OCI-LY7 (cell line): ENCODE results near the gene FRMD5. TPM values are rescaled to one million over a fixed set of nuclear protein-coding genes. Genes with fewer than 3 reads are reported as not detected.

Source experiments
- BruUV-seq: library from RNA; stranded (reverse); fragments of 400-500 nt; replicated peaks from 2 replicates; lab custom pipeline; 2021; lab: Mats Ljungman, UMichigan
- CTCF ChIA-PET: fragments of 300-600 bp; sonication (Branson Sonifier 250); formaldehyde crosslinking; loops from one replicate; lab custom pipeline; 2022; ENCODE audit warnings: antibody characterized with exemption; ENCODE audit not compliant: unreplicated experiment; lab: Charles Lee
- POLR2A ChIA-PET: fragments of 300-600 bp; sonication (Branson Sonifier 250); formaldehyde crosslinking; loops from one replicate; lab custom pipeline; 2022; ENCODE audit warnings: antibody characterized with exemption; lab: Charles Lee
- DNase-seq: peaks from one replicate; pipeline ENCODE4 v3.0.0-alpha.2; 2015; ENCODE audit warnings: low spot score
- H2AFZ ChIP-seq: fragments of 200-600 bp; sonication (generic), shearing (Covaris generic); 2 replicates; pipeline ENCODE4 v1.6.1; 2014; ENCODE audit warnings: mild to moderate bottlenecking, antibody characterized with exemption, low read length, moderate library complexity
- H3K27ac ChIP-seq: fragments of 200-600 bp; sonication (generic); 2 replicates; pipeline ENCODE4 v1.5.1; 2014; ENCODE audit warnings: mixed run types, low read depth, mild to moderate bottlenecking, moderate library complexity, low read length, inconsistent platforms; ENCODE audit not compliant: poor library complexity, severe bottlenecking
- H3K36me3 ChIP-seq: fragments of 200-600 bp; sonication (generic); 2 replicates; pipeline ENCODE4 v1.6.1; 2014; ENCODE audit warnings: mild to moderate bottlenecking, antibody characterized with exemption, low read length, moderate library complexity, mixed read lengths; ENCODE audit not compliant: insufficient read depth
- H3K4me1 ChIP-seq: fragments of 200-600 bp; sonication (generic); 2 replicates; pipeline ENCODE4 v1.5.1; 2014; ENCODE audit warnings: mild to moderate bottlenecking, low read length; ENCODE audit not compliant: insufficient read depth, poor library complexity, severe bottlenecking
- H3K4me2 ChIP-seq: fragments of 200-600 bp; sonication (generic); 2 replicates; pipeline ENCODE4 v1.6.1; 2014; ENCODE audit warnings: mild to moderate bottlenecking, low read length
- H3K4me3 ChIP-seq: fragments of 200-600 bp; sonication (generic); 2 replicates; pipeline ENCODE4 v1.5.1; 2014; ENCODE audit warnings: mild to moderate bottlenecking, low read depth, low read length; ENCODE audit not compliant: poor library complexity, severe bottlenecking
- H3K79me2 ChIP-seq: fragments of 200-600 bp; sonication (generic); 2 replicates; pipeline ENCODE4 v1.6.1; 2016; ENCODE audit warnings: low read depth, mild to moderate bottlenecking, low read length, moderate library complexity, mixed read lengths; ENCODE audit not compliant: insufficient read depth
- H3K9me2 ChIP-seq: fragments of 200-600 bp; sonication (generic); 2 replicates; pipeline ENCODE4 v1.6.1; 2016; ENCODE audit warnings: mild to moderate bottlenecking, low read length, mixed read lengths; ENCODE audit not compliant: insufficient read depth
- H3K9me3 ChIP-seq: fragments of 200-600 bp; sonication (generic); 2 replicates; pipeline ENCODE4 v1.6.1; 2014; ENCODE audit warnings: mild to moderate bottlenecking, mixed run types, low read length, mixed read lengths
- H4K20me1 ChIP-seq: fragments of 200-600 bp; sonication (generic); 2 replicates; pipeline ENCODE4 v1.6.1; 2014; ENCODE audit warnings: mild to moderate bottlenecking, antibody characterized with exemption, low read length, moderate library complexity, mixed read lengths; ENCODE audit not compliant: insufficient read depth
- EZH2phosphoT487 ChIP-seq: fragments of 200-600 bp; sonication (generic); IDR thresholded peaks from 2 replicates; pipeline ENCODE4 v1.6.1; 2018; ENCODE audit warnings: low read depth, borderline replicate concordance, mild to moderate bottlenecking, mixed run types, antibody characterized with exemption, low read length, moderate library complexity, mixed read lengths
- intact Hi-C: fragments of 100-400 bp; cut with micrococcal nuclease; formaldehyde crosslinking; loops from one replicate; pipeline ENCODE4 v1.10.0; 2022; ENCODE audit not compliant: unreplicated experiment
- total RNA-seq, 2 experiments: library from RNA; depleted of rRNA in 1 of 2; stranded (reverse); fragments of >200 nt in 1 of 2; shearing (Covaris generic) in 1 of 2; gene quantifications; 2 replicates each; pipeline ENCODE4 v1.2.3, GENCODE V29; 2014 to 2022
- TF ChIP-seq, protein P1 (sequence below): fragments of 200-600 bp; sonication (generic); conservative IDR thresholded peaks from 2 replicates; pipeline ENCODE4 v1.5.1; 2014; ENCODE audit warnings: mild to moderate bottlenecking, antibody characterized with exemption, low read length, moderate library complexity, mixed read lengths

Gene FRMD5
- total RNA-seq, 2 experiments from 2014 or later, result not detected

DNA sequence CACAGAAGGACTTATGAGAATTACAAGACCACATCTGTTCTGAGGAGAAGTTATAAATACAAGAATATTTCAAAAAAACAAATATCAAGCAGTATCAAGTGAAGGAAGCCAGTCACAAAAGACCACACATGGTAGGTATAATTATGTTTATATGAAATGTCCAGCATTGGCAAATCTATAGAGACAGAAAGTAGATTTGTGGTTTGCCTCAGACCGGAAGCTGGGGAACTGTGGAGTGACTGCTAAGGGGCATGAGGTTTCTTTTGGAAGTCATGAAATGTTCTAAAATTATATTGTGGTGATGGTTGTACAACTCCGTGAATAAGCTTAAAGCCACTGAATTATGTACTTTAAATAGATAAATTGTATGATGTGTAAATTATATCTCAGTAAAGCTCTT, 136.9 kb downstream of the FRMD5 start:
- no peaks in the 10 kb centered on the region for H4K20me1 ChIP-seq
- CTCF ChIA-PET, result no interaction called here
- DNase-seq, result no peak
- H3K27ac ChIP-seq, result no peak overlapping the region
- no TSS peak for BruUV-seq
- H3K79me2 ChIP-seq, result no peaks in the 10 kb centered on the region
- no peaks in the 10 kb centered on the region for H3K4me1 ChIP-seq
- H2AFZ ChIP-seq, result no peak overlapping the region
- no peak overlapping the region for H3K4me3 ChIP-seq
- intact Hi-C loops, result no loop called here
- TF ChIP-seq EZH2phosphoT487, result no peak
- TF ChIP-seq, protein P1, sequence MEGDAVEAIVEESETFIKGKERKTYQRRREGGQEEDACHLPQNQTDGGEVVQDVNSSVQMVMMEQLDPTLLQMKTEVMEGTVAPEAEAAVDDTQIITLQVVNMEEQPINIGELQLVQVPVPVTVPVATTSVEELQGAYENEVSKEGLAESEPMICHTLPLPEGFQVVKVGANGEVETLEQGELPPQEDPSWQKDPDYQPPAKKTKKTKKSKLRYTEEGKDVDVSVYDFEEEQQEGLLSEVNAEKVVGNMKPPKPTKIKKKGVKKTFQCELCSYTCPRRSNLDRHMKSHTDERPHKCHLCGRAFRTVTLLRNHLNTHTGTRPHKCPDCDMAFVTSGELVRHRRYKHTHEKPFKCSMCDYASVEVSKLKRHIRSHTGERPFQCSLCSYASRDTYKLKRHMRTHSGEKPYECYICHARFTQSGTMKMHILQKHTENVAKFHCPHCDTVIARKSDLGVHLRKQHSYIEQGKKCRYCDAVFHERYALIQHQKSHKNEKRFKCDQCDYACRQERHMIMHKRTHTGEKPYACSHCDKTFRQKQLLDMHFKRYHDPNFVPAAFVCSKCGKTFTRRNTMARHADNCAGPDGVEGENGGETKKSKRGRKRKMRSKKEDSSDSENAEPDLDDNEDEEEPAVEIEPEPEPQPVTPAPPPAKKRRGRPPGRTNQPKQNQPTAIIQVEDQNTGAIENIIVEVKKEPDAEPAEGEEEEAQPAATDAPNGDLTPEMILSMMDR, result no peak
- no peaks in the 10 kb centered on the region for H3K9me3 ChIP-seq
- H3K9me2 ChIP-seq, result no peaks in the 10 kb centered on the region
- no peaks in the 10 kb centered on the region for H3K36me3 ChIP-seq
- no peak overlapping the region for H3K4me2 ChIP-seq
- POLR2A ChIA-PET, result interaction anchor here (0.5 kb wide), 1 partner anchor 45 kb away, joined by 7 read pairs; no protein-coding TSS in a partner anchor

DNA sequence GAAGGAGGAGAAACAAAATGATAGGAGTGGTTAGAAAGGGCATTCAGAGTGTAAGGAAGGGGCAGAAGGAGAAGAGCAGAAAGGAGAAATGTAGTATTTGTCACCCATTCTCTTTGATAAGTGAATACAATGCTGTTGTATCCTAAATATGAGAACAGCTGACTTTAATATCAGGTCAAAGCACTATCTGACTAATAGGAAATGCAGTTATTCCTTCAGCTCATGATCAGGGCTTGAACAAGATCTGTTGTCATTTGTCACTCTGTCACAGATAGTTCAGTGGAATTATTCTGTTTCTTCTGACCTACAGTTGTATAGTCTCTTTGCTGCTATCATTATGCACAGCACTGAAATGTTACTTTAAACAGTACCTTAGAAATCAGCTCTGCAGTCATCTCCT, 149.4 kb downstream of the FRMD5 start:
- POLR2A ChIA-PET, result no interaction called here
- no peak overlapping the region for H3K27ac ChIP-seq
- no peaks in the 10 kb centered on the region for H4K20me1 ChIP-seq
- CTCF ChIA-PET, result no interaction called here
- no peaks in the 10 kb centered on the region for H3K9me3 ChIP-seq
- BruUV-seq, result no TSS peak
- no peak for DNase-seq
- TF ChIP-seq, protein P1, result no peak
- TF ChIP-seq EZH2phosphoT487, result no peak
- H3K36me3 ChIP-seq, result no peaks in the 10 kb centered on the region
- no peaks in the 10 kb centered on the region for H3K9me2 ChIP-seq
- intact Hi-C loops, result no loop called here
- H3K4me1 ChIP-seq, result no peaks in the 10 kb centered on the region
- no peak overlapping the region for H3K4me2 ChIP-seq
- H2AFZ ChIP-seq, result no peak overlapping the region
- no peaks in the 10 kb centered on the region for H3K79me2 ChIP-seq
- H3K4me3 ChIP-seq, result no peak overlapping the region

DNA sequence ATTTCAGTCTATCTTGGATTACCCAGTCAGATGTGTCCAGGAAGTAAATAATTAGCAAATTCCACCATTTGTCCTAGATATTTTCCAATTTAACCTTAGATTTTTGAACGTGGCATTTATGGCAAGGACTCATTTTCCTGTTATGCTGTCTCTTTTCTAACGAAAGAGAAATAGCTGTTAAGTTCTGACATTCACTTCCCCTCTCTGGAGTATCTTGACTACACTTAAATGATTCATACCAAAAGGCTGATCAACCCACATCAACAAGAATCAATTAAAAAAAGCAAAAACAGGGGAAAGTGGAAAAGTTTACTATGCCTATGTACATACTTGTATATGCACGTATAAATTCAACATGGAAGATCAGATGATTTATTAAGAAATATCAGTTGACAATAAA, 149.9 kb downstream of the FRMD5 start:
- Histone ChIP-seq H3K4me3 (no peak overlapping the region), H3K9me3 (no peaks in the 10 kb centered on the region), H4K20me1 (no peaks in the 10 kb centered on the region), H3K36me3 (no peaks in the 10 kb centered on the region), H3K27ac (no peak overlapping the region), H3K4me1 (no peaks in the 10 kb centered on the region), H2AFZ (no peak overlapping the region), H3K79me2 (no peaks in the 10 kb centered on the region), H3K9me2 (no peaks in the 10 kb centered on the region), H3K4me2 (no peak overlapping the region)
- ChIA-PET CTCF (no interaction called here), POLR2A (no interaction called here)
- intact Hi-C loops, result no loop called here
- no peak for DNase-seq
- no TSS peak for BruUV-seq
- TF ChIP-seq, protein P1, result no peak
- TF ChIP-seq EZH2phosphoT487, result no peak
